Mesenchymal stem cell (in vitro differentiated cells and primary cell): Measurements from ENCODE around the gene NIT2.
A peak's percentile ranks its signal among the peaks of the same experiment; 100 is the strongest.

Experiments
- DNase-seq: peaks from one replicate; pipeline ENCODE4 v3.0.0-alpha.2; 2013
- H2AFZ ChIP-seq: one replicate; pipeline ENCODE4 v1.6.1; 2013; ENCODE audit warnings: low read depth, mild to moderate bottlenecking, control low read depth, inconsistent platforms, low read length, moderate library complexity
- H2AK5ac ChIP-seq: 2 replicates; pipeline ENCODE4 v1.6.1; 2013; ENCODE audit warnings: low read length, moderate library complexity, mild to moderate bottlenecking, inconsistent platforms; ENCODE audit not compliant: severe bottlenecking
- H2BK120ac ChIP-seq: one replicate; pipeline ENCODE4 v1.6.1; 2013; ENCODE audit warnings: low read depth, mild to moderate bottlenecking, inconsistent platforms, low read length, moderate library complexity
- H2BK12ac ChIP-seq, 2 experiments: one replicate each; pipeline ENCODE4 v1.6.1; 2013; ENCODE audit warnings: inconsistent platforms in 2 of 2, low read length in 2 of 2, mild to moderate bottlenecking in 2 of 2, moderate library complexity in 2 of 2, control low read depth in 1 of 2
- H2BK15ac ChIP-seq: one replicate; pipeline ENCODE4 v1.6.1; 2013; ENCODE audit warnings: mild to moderate bottlenecking, low read depth, inconsistent platforms; ENCODE audit not compliant: poor library complexity, severe bottlenecking
- H2BK5ac ChIP-seq: 2 replicates; pipeline ENCODE4 v1.6.1; 2013; ENCODE audit warnings: low read depth, mild to moderate bottlenecking, low read length, control low read depth, inconsistent platforms; ENCODE audit not compliant: poor library complexity, severe bottlenecking
- H3K14ac ChIP-seq, 2 experiments: one replicate each; pipeline ENCODE4 v1.6.1; 2013; ENCODE audit warnings: inconsistent platforms in 2 of 2, low read length in 2 of 2, control low read depth in 1 of 2, mild to moderate bottlenecking in 1 of 2, moderate library complexity in 1 of 2
- H3K18ac ChIP-seq, 2 experiments: one replicate each; pipeline ENCODE4 v1.6.1; 2013; ENCODE audit warnings: inconsistent platforms in 2 of 2, low read length in 2 of 2, control low read depth in 1 of 2, low read depth in 1 of 2, mild to moderate bottlenecking in 1 of 2
- H3K23ac ChIP-seq, 2 experiments: one replicate each; pipeline ENCODE4 v1.6.1; 2013; ENCODE audit warnings: inconsistent platforms in 2 of 2, low read length in 2 of 2, mild to moderate bottlenecking in 2 of 2, moderate library complexity in 2 of 2, control low read depth in 1 of 2
- H3K27ac ChIP-seq: 2 replicates; pipeline ENCODE4 v1.5.1; 2013; ENCODE audit warnings: mild to moderate bottlenecking, moderate library complexity, low read length, control low read depth, inconsistent platforms; ENCODE audit not compliant: poor library complexity, severe bottlenecking
- H3K27me3 ChIP-seq, 2 experiments: 2 replicates each; pipeline versions ENCODE4 v1.6.1 to v1.7.0; 2013; ENCODE audit warnings: low read length in 2 of 2, mild to moderate bottlenecking in 2 of 2, moderate library complexity in 2 of 2, control low read depth in 1 of 2, inconsistent platforms in 1 of 2; ENCODE audit not compliant: control insufficient read depth in 1 of 2, insufficient read depth in 1 of 2
- H3K36me3 ChIP-seq, 2 experiments: 2 replicates each; pipeline versions ENCODE4 v1.6.1 to v1.7.0; 2013; ENCODE audit warnings: low read length in 2 of 2, control low read depth in 1 of 2, inconsistent platforms in 1 of 2, low read depth in 1 of 2, mild to moderate bottlenecking in 1 of 2; ENCODE audit not compliant: insufficient read depth in 2 of 2, control insufficient read depth in 1 of 2
- H3K4ac ChIP-seq, 2 experiments: one replicate each; pipeline ENCODE4 v1.6.1; 2013; ENCODE audit warnings: inconsistent platforms in 2 of 2, low read length in 2 of 2, mild to moderate bottlenecking in 2 of 2, moderate library complexity in 2 of 2, control low read depth in 1 of 2, low read depth in 1 of 2
- H3K4me1 ChIP-seq: 2 replicates; pipeline ENCODE4 v1.6.1; 2013; ENCODE audit warnings: low read depth, low read length, control low read depth; ENCODE audit not compliant: control insufficient read depth, insufficient read depth
- H3K4me2 ChIP-seq: 2 replicates; pipeline ENCODE4 v1.6.1; 2013; ENCODE audit warnings: low read length, mild to moderate bottlenecking, inconsistent platforms; ENCODE audit not compliant: poor library complexity, severe bottlenecking
- H3K4me3 ChIP-seq, 2 experiments: 2 replicates each; pipeline versions ENCODE4 v1.5.1 to v1.7.0; 2013; ENCODE audit warnings: low read length in 2 of 2, mild to moderate bottlenecking in 2 of 2, control low read depth in 1 of 2, low read depth in 1 of 2; ENCODE audit not compliant: insufficient read depth in 1 of 2
- H3K79me1 ChIP-seq: replicated peaks from 2 replicates; pipeline ENCODE4 v1.6.1; 2013; ENCODE audit warnings: mild to moderate bottlenecking, control low read depth, low read length, inconsistent platforms; ENCODE audit not compliant: poor library complexity, severe bottlenecking
- H3K9ac ChIP-seq: 2 replicates; pipeline ENCODE4 v1.7.0; 2013; ENCODE audit warnings: mild to moderate bottlenecking, low read length, moderate library complexity
- H3K9me3 ChIP-seq: 2 replicates; pipeline ENCODE4 v1.7.0; 2013; ENCODE audit warnings: mild to moderate bottlenecking, low read length; ENCODE audit not compliant: control insufficient read depth
- H4K8ac ChIP-seq: one replicate; pipeline ENCODE4 v1.6.1; 2013; ENCODE audit warnings: inconsistent platforms, mild to moderate bottlenecking, low read length, moderate library complexity
- H4K91ac ChIP-seq: one replicate; pipeline ENCODE4 v1.6.1; 2013; ENCODE audit warnings: mild to moderate bottlenecking, low read length, inconsistent platforms
- WGBS: methylation state at CpG from one replicate; pipeline ENCODE4 v1.1.7; 2013; ENCODE audit warnings: mixed read lengths; 5-methylcytosine and 5-hydroxymethylcytosine counted together

Gene NIT2

GRCh38 chr3:100330651-100331050 lies 3.9 kb upstream of the NIT2 start:
- Histone ChIP-seq H3K18ac (no peak overlapping the region), H3K36me3 (peaks cover 6 to 19% of the 10 kb centered on the region in 2 experiments), H2BK120ac (peak overlapping the region; percentile 13), H4K91ac (no peak overlapping the region), H3K4ac (no peak overlapping the region), H4K8ac (no peak overlapping the region), H3K4me1 (peaks cover 9% of the 10 kb centered on the region), H3K4me3 (no peak overlapping the region), H3K23ac (no peak overlapping the region), H3K27me3 (no peaks in the 10 kb centered on the region), H2AK5ac (no peak overlapping the region), H3K27ac (no peak overlapping the region), H2BK5ac (no peak overlapping the region), H3K79me1 (peaks cover 4% of the 10 kb centered on the region), H2AFZ (no peak overlapping the region), H2BK15ac (no peak overlapping the region), H3K9me3 (no peaks in the 10 kb centered on the region), H3K4me2 (no peak overlapping the region), H3K9ac (no peak overlapping the region), H3K14ac (no peak overlapping the region), H2BK12ac (no peak overlapping the region)
- no peak for DNase-seq
- 98% methylated on average over 5 of the region's 5 CpGs for WGBS

- no peak overlapping the region for H3K4me2 ChIP-seq
- H3K4ac ChIP-seq, result no peak overlapping the region
- H4K91ac ChIP-seq, result no peak overlapping the region
- no peak overlapping the region for H2BK15ac ChIP-seq
- H2BK5ac ChIP-seq, result no peak overlapping the region
- peaks cover 2 to 10% of the 10 kb centered on the region in 2 experiments for H3K36me3 ChIP-seq
- no peak overlapping the region for H4K8ac ChIP-seq
- DNase-seq, result no peak
- no peak overlapping the region for H3K23ac ChIP-seq
- H3K79me1 ChIP-seq, result peaks cover 9% of the 10 kb centered on the region
- H2AK5ac ChIP-seq, result no peak overlapping the region
- no peak overlapping the region for H3K14ac ChIP-seq
- peaks cover 11% of the 10 kb centered on the region for H3K4me1 ChIP-seq
- H3K27me3 ChIP-seq, result no peaks in the 10 kb centered on the region
- H2BK120ac ChIP-seq, result no peak overlapping the region
- H2AFZ ChIP-seq, result no peak overlapping the region
- H3K18ac ChIP-seq, result no peak overlapping the region
- no peak overlapping the region for H2BK12ac ChIP-seq
- H3K4me3 ChIP-seq, result no peak overlapping the region
- H3K9ac ChIP-seq, result no peak overlapping the region
- 99% methylated on average over 2 of the region's 4 CpGs for WGBS
- no peak overlapping the region for H3K27ac ChIP-seq
- H3K9me3 ChIP-seq, result no peaks in the 10 kb centered on the region
These were observed 2.9 kb upstream of the NIT2 start for GRCh38 chr3:100331660-100332059.

- Histone ChIP-seq H3K23ac (no peak overlapping the region), H3K4me3 (no peak overlapping the region), H3K4me1 (peaks cover 12% of the 10 kb centered on the region), H3K9me3 (no peaks in the 10 kb centered on the region), H2BK120ac (no peak overlapping the region), H3K36me3 (peaks cover 0 to 2% of the 10 kb centered on the region in 2 experiments), H2AK5ac (no peak overlapping the region), H3K4ac (no peak overlapping the region), H2BK5ac (no peak overlapping the region), H3K9ac (no peak overlapping the region), H3K4me2 (no peak overlapping the region), H2AFZ (no peak overlapping the region), H4K91ac (no peak overlapping the region), H3K18ac (no peak overlapping the region), H3K27me3 (no peaks in the 10 kb centered on the region), H3K79me1 (peaks cover 12% of the 10 kb centered on the region), H3K14ac (no peak overlapping the region), H2BK15ac (no peak overlapping the region), H3K27ac (no peak overlapping the region), H2BK12ac (no peak overlapping the region), H4K8ac (no peak overlapping the region)
- DNase-seq, result no peak
These were observed 1.5 kb upstream of the NIT2 start for GRCh38 chr3:100333051-100333450.

GRCh38 chr3:100333970-100334487 lies 528 bp upstream of the NIT2 start:
- H2BK120ac ChIP-seq, result no peak overlapping the region
- H3K4me3 ChIP-seq, result peak overlapping the region; percentile 73 to 77
- peak overlapping the region in 1 of 2 experiments; percentile 29 for H3K14ac ChIP-seq
- H3K79me1 ChIP-seq, result peaks cover 16% of the 10 kb centered on the region
- no peaks in the 10 kb centered on the region for H3K27me3 ChIP-seq
- H3K9me3 ChIP-seq, result no peaks in the 10 kb centered on the region
- no peak overlapping the region for H2BK5ac ChIP-seq
- H2BK15ac ChIP-seq, result no peak overlapping the region
- peak overlapping the region; percentile 80 for H3K9ac ChIP-seq
- H4K8ac ChIP-seq, result peak overlapping the region; percentile 66
- H3K4ac ChIP-seq, result peak overlapping the region in 1 of 2 experiments; percentile 76
- H3K36me3 ChIP-seq, result peaks cover 4 to 9% of the 10 kb centered on the region in 2 experiments
- H2AK5ac ChIP-seq, result no peak overlapping the region
- peak overlapping the region in 1 of 2 experiments; percentile 53 for H3K23ac ChIP-seq
- peak overlapping the region; percentile 1 for H4K91ac ChIP-seq
- H3K4me1 ChIP-seq, result peaks cover 12% of the 10 kb centered on the region
- H3K18ac ChIP-seq, result peak overlapping the region; percentile 64 to 76
- H3K4me2 ChIP-seq, result peak overlapping the region; percentile 79
- 44% methylated on average over 14 of the region's 14 CpGs for WGBS
- peak overlapping the region in 1 of 2 experiments; percentile 80 for H2BK12ac ChIP-seq
- no peak for DNase-seq
- peak overlapping the region; percentile 33 for H3K27ac ChIP-seq
- H2AFZ ChIP-seq, result peak overlapping the region; percentile 98
